HCT116 (cell line): ENCODE data around the gene FAM184A. TPM values are rescaled to one million over a fixed set of nuclear protein-coding genes. Genes with fewer than 3 reads are reported as not detected.
A peak's percentile ranks its signal among the peaks of the same experiment; 100 is the strongest.

Source experiments
- ATAC-seq: fragments of 200-7000 bp; cut with Tn5 transposase; 2 replicates; pipeline ENCODE4 v1.9.1; 2020; ENCODE audit warnings: mild to moderate bottlenecking, moderate library complexity
- BruUV-seq: library from RNA; stranded (reverse); fragments of 400-500 nt; replicated peaks from 2 replicates; lab custom pipeline; 2021; lab: Mats Ljungman, UMichigan
- CTCF ChIA-PET: fragments of 300-600 bp; sonication (Branson Sonifier 250); formaldehyde crosslinking; loops from one replicate; lab custom pipeline; 2021; ENCODE audit warnings: antibody characterized with exemption; lab: Charles Lee
- POLR2A ChIA-PET: fragments of 300-600, 350-600 bp; sonication (Branson Sonifier 250); formaldehyde crosslinking; loops from one replicate; lab custom pipeline; 2021; ENCODE audit warnings: antibody characterized with exemption; lab: Charles Lee
- RAD21 ChIA-PET, 2 experiments: fragments of 300-600 bp; sonication (Branson Sonifier 250); formaldehyde crosslinking; loops; one replicate each; lab custom pipeline; 2023; ENCODE audit warnings: low total read pairs in 2 of 2; ENCODE audit not compliant: uncharacterized antibody in 2 of 2, unreplicated experiment in 2 of 2, low non-redundant PET in 1 of 2; lab: Charles Lee
- DNase-seq: peaks from one replicate; pipeline ENCODE4 v3.0.0-alpha.2; 2010; ENCODE audit warnings: low read depth, low spot score
- H2AFZ ChIP-seq: fragments of 200-600 bp; shearing (Covaris generic), sonication (generic); 2 replicates; pipeline ENCODE4 v1.6.1; 2017; ENCODE audit warnings: low read depth, mixed run types, mixed read lengths, antibody characterized with exemption, low read length; ENCODE audit not compliant: poor library complexity, severe bottlenecking
- H3K27ac ChIP-seq: 2 replicates; pipeline ENCODE4 v1.5.1; 2012; ENCODE audit warnings: low read depth, low read length
- H3K27me3 ChIP-seq: fragments of 200-600 bp; sonication (generic); 2 replicates; pipeline ENCODE4 v1.6.1; 2016; ENCODE audit warnings: mixed run types, low read length, mixed read lengths; ENCODE audit not compliant: insufficient read depth
- H3K36me3 ChIP-seq, 2 experiments: fragments of 200-500 bp in 1 of 2; fragments of 200-600 bp in 1 of 2; sonication (Bioruptor generic) in 1 of 2; sonication (generic) in 1 of 2; 2 replicates each; pipeline versions ENCODE4 v1.5.1 to v1.6.1; 2014 to 2016; ENCODE audit warnings: low read length in 2 of 2, inconsistent platforms in 1 of 2, mixed read lengths in 1 of 2, mixed run types in 1 of 2; ENCODE audit not compliant: insufficient read depth in 2 of 2, control insufficient read depth in 1 of 2
- H3K4me1 ChIP-seq, 2 experiments: fragments of 200-600 bp in 1 of 2; sonication (generic) in 1 of 2; 2 replicates each; pipeline versions ENCODE4 v1.5.1 to v1.6.1; 2012 to 2017; ENCODE audit warnings: low read length in 2 of 2, inconsistent platforms in 1 of 2, mild to moderate bottlenecking in 1 of 2, mixed read lengths in 1 of 2, mixed run types in 1 of 2, moderate library complexity in 1 of 2; ENCODE audit not compliant: insufficient read depth in 2 of 2, control insufficient read depth in 1 of 2
- H3K4me2 ChIP-seq: fragments of 200-600 bp; sonication (generic); 2 replicates; pipeline ENCODE4 v1.6.1; 2017; ENCODE audit warnings: mixed run types, low read length, mixed read lengths
- H3K4me3 ChIP-seq, 2 experiments: fragments of 200-600 bp in 1 of 2; sonication (generic) in 1 of 2; replicated peaks in 1 of 2; 2 replicates each; pipeline ENCODE4 v1.5.1; 2011 to 2016; ENCODE audit warnings: low read length in 2 of 2, control low read depth in 1 of 2, low read depth in 1 of 2, mild to moderate bottlenecking in 1 of 2, mixed read lengths in 1 of 2, mixed run types in 1 of 2
- H3K79me2 ChIP-seq: fragments of 200-600 bp; sonication (generic); 2 replicates; pipeline ENCODE4 v1.6.1; 2017; ENCODE audit warnings: mild to moderate bottlenecking, mixed run types, low read length, moderate library complexity, mixed read lengths; ENCODE audit not compliant: insufficient read depth
- H3K9ac ChIP-seq: fragments of 200-600 bp; sonication (generic); 2 replicates; pipeline ENCODE4 v1.6.1; 2016; ENCODE audit warnings: low read length, mixed read lengths
- H3K9me2 ChIP-seq: fragments of 200-600 bp; sonication (generic), shearing (Covaris generic); 2 replicates; pipeline ENCODE4 v1.6.1; 2017; ENCODE audit warnings: mixed run types, mild to moderate bottlenecking, moderate library complexity; ENCODE audit not compliant: insufficient read depth
- H3K9me3 ChIP-seq, 2 experiments: fragments of 200-500 bp in 1 of 2; fragments of 200-600 bp in 1 of 2; sonication (Bioruptor generic) in 1 of 2; sonication (generic) in 1 of 2; 2 replicates each; pipeline ENCODE4 v1.6.1; 2014 to 2017; ENCODE audit warnings: low read length in 2 of 2, mixed read lengths in 2 of 2, inconsistent platforms in 1 of 2, low read depth in 1 of 2, mild to moderate bottlenecking in 1 of 2, mixed run types in 1 of 2, moderate library complexity in 1 of 2; ENCODE audit not compliant: control insufficient read depth in 1 of 2, insufficient read depth in 1 of 2
- H4K20me1 ChIP-seq: fragments of 200-600 bp; sonication (generic), shearing (Covaris generic); 2 replicates; pipeline ENCODE4 v1.6.1; 2017; ENCODE audit warnings: mixed run types, mild to moderate bottlenecking, moderate library complexity; ENCODE audit not compliant: insufficient read depth
- CEBPB ChIP-seq: IDR thresholded peaks from 2 replicates; pipeline ENCODE4 v1.6.1; 2012; ENCODE audit warnings: low read depth
- EGR1 ChIP-seq: IDR thresholded peaks from 2 replicates; pipeline ENCODE4 v1.6.1; 2012; ENCODE audit warnings: low read depth
- EZH2 ChIP-seq: fragments of 200-600 bp; sonication (generic); IDR thresholded peaks from 2 replicates; pipeline ENCODE4 v1.6.1; 2017; ENCODE audit warnings: antibody characterized with exemption, mixed run types
- SP1 ChIP-seq: IDR thresholded peaks from 2 replicates; pipeline ENCODE4 v1.6.1; 2012; ENCODE audit warnings: low read depth
- SRF ChIP-seq: IDR thresholded peaks from 2 replicates; pipeline ENCODE4 v1.6.1; 2012; ENCODE audit warnings: low read depth
- YY1 ChIP-seq: IDR thresholded peaks from 2 replicates; pipeline ENCODE4 v1.6.1; 2011; ENCODE audit warnings: low read length, low read depth, moderate library complexity, mild to moderate bottlenecking; ENCODE audit not compliant: insufficient replicate concordance; ENCODE audit errors: extremely low read depth
- ZFX ChIP-seq: fragments of 450-650 bp; IDR thresholded peaks from 2 replicates; pipeline ENCODE4 v1.6.1; 2017
- ZNF274 ChIP-seq: fragments of 200-500 bp; sonication (Bioruptor generic); IDR thresholded peaks from 2 replicates; pipeline ENCODE4 v1.6.1; 2014; ENCODE audit warnings: mild to moderate bottlenecking, low read depth, low read length, inconsistent platforms
- intact Hi-C: fragments of 100-400 bp; cut with micrococcal nuclease; formaldehyde crosslinking; loops from 2 replicates; pipeline ENCODE4 v1.10.0; 2022
- total RNA-seq: library from RNA; stranded (reverse); gene quantifications from one replicate; pipeline ENCODE4 v1.2.1, GENCODE V29; 2021; ENCODE audit not compliant: unreplicated experiment
- TF ChIP-seq, protein P1 (sequence below): IDR thresholded peaks from 2 replicates; pipeline ENCODE4 v1.6.1; 2012

Gene FAM184A
- total RNA-seq, 1 experiment from 2014 or later: 2.4 TPM

DNA sequence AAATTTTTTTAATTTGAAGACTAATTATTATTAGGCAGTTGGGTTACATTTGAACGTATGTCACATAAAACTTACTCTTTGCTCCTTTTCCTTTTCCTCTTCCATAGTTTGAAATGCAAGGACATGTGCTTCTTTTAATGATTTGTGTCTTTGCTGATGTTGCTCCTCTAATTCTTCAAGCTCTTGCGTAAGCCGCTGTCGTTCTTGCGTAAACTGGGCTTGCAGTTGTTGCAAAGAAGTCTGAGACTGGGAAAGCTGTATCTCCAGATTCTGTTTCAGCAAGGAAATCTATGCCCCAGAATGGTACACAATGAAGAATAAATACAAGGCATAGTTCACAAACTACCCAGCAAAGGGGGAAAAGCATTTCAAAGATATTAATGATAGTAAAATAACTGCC lies 98.4 kb downstream of the FAM184A start:
- H2AFZ ChIP-seq: no peak overlapping the region
- DNase-seq: no peak
- ATAC-seq: no peak

DNA sequence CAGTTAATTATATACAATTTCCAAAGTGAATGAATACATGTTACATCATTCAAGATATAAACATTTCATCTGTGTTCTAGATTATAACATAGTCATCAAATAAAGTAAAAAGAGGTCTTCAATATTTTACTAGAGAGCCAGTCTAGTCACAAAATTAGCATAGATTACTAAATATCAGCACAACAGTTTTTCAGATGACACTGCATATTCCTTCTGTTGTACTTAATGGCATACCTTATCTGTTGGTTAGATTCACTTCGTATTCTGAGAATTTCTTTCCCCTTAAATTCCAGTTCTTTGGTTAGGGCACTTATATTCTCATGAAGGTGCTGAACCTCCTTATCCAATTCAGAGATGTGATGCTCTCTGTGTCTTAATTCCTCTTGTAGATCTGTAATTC lies 103.7 kb downstream of the FAM184A start:
- POLR2A ChIA-PET: no interaction called here
- intact Hi-C loops: no loop called here

More for the DNA sequence above, 98.4 kb downstream of the FAM184A start:
- intact Hi-C loops: no loop called here
- H4K20me1 ChIP-seq: no peaks in the 10 kb centered on the region
- H3K79me2 ChIP-seq: no peaks in the 10 kb centered on the region
- BruUV-seq: no TSS peak
- no peak overlapping the region for H3K27ac ChIP-seq
- TF ChIP-seq ZFX (no peak), CEBPB (peak; percentile 83)
- H3K4me1 ChIP-seq: no peaks in the 10 kb centered on the region
- H3K9me3 ChIP-seq: no peaks in the 10 kb centered on the region
- H3K27me3 ChIP-seq: no peaks in the 10 kb centered on the region
- H3K4me3 ChIP-seq: no peak overlapping the region
- no peaks in the 10 kb centered on the region for H3K9me2 ChIP-seq
- ChIA-PET CTCF (interaction anchor here (1.6 kb wide), 1 partner anchor 131 kb away, joined by 6 read pairs; no protein-coding TSS in a partner anchor), POLR2A (no interaction called here), RAD21 (no interaction called here)
- no peak overlapping the region for H3K4me2 ChIP-seq
- no peak overlapping the region for H3K9ac ChIP-seq
- H3K36me3 ChIP-seq: no peaks in the 10 kb centered on the region

More for the DNA sequence above, 103.7 kb downstream of the FAM184A start:
- no peaks in the 10 kb centered on the region for H3K79me2 ChIP-seq
- no peaks in the 10 kb centered on the region for H3K4me1 ChIP-seq
- no peak overlapping the region for H3K4me3 ChIP-seq
- no peak overlapping the region for H3K27ac ChIP-seq
- ATAC-seq (no peak), DNase-seq (no peak)
- no peaks in the 10 kb centered on the region for H3K27me3 ChIP-seq
- no peak overlapping the region for H3K9ac ChIP-seq
- no TSS peak for BruUV-seq
- H3K4me2 ChIP-seq: no peak overlapping the region
- H3K9me3 ChIP-seq: no peaks in the 10 kb centered on the region
- no peaks in the 10 kb centered on the region for H3K36me3 ChIP-seq
- TF ChIP-seq ZNF274 (no peak), SP1 (no peak), EGR1 (no peak), YY1 (no peak), EZH2 (no peak), CEBPB (no peak), SRF (no peak)
- TF ChIP-seq, protein P1, sequence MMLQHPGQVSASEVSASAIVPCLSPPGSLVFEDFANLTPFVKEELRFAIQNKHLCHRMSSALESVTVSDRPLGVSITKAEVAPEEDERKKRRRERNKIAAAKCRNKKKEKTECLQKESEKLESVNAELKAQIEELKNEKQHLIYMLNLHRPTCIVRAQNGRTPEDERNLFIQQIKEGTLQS: no peak
- no peaks in the 10 kb centered on the region for H4K20me1 ChIP-seq
- CTCF ChIA-PET: interaction anchor here (2.0 kb wide), 1 partner anchor 136 kb away, joined by 8 read pairs; no protein-coding TSS in a partner anchor
- H2AFZ ChIP-seq: no peak overlapping the region
- RAD21 ChIA-PET: no interaction called here
- H3K9me2 ChIP-seq: no peaks in the 10 kb centered on the region
